A549 treated with GW870086 at 1 μM for 4 hours (cell line): Measurements from ENCODE around the gene VPS51. TPM values are rescaled to one million over a fixed set of nuclear protein-coding genes. Genes with fewer than 3 reads are reported as not detected.

Source experiments
- total RNA-seq: library from RNA; stranded (reverse); fragments of 200-300 nt; extraction: Qiagen RNA extraction; gene quantifications from 5 replicates; pipeline ENCODE4 v1.2.3, GENCODE V29; 2022; ENCODE audit warnings: low read depth

Gene VPS51
- total RNA-seq, result 50.2 to 54.5 TPM (median 53.0 TPM) in 5 replicates

DNA sequence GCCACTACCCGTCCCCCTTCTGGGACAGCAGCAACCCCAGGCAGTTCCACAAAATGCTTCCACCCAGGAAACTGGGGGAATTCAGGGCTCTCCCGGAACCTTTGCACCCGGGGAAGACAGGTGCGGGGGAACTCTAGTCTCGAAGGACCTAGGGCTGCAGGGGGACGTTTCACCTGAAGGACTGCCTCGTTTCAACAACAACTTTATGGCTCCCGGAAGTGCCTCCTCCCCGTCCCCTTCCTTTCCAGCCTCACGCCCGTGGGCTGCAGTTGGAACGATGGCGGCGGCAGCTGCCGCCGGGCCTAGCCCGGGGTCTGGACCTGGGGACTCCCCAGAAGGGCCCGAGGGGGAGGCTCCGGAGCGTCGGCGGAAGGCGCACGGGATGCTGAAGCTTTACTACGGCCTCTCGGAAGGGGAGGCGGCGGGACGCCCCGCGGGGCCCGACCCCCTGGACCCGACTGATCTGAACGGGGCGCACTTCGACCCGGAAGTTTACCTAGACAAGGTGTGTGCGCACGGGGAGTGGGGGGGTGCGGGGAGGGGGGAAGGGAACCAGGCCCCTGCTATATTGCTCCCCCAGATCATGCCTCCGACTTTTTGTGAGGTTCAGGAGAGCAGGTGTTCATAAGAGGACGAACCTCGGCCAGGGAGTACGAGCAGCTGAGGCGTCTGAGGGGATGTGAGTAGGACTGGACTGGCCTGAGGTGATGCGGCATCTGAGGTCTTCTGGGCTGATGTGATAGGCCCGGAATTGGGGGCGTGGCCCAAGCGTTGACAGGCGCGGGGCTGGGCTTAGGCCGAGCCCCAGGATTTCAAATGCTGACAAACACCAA, at the start of gene VPS51:
TSS of gene VPS51 (plus strand) at position 241 of the 833 bp plus-strand sequence. CDS start at position 278, 37 bp downstream.

DNA sequence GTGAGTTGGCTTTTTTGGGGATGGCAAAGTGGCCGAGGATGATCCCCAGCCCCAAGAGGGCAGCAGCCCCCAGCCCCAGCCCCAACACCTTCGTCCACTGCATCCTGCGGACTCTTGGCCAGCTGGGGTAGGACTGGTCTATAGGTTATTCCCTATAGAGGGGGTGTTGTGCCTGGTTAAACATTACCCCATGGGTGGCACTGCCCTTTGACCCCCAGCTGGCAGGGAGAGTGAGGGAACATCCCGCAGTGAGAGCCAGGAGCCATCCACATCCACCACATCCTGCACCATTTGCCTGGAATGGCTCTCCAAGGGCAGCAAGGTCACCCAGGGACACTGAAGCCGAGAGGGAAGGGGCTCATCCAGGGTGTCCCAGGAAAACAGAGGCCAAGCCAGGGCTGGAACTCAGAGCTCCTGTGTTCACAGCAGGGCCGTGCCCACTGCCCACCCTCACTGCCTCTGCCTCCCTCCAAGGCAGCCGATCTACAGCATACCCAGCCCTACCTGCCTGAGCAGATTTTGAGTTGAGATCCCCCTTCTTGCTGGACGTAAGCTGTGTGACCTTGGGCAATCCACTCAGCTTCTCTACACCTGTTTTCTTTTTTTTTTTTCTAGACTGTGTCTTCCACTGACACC, 37.5 kb upstream of the VPS51 start, which contains the start of gene NAALADL1:
TSS of gene NAALADL1 (minus strand) at position 135 of the 636 bp plus-strand sequence. CDS start at position 103, 32 bp downstream.

DNA sequence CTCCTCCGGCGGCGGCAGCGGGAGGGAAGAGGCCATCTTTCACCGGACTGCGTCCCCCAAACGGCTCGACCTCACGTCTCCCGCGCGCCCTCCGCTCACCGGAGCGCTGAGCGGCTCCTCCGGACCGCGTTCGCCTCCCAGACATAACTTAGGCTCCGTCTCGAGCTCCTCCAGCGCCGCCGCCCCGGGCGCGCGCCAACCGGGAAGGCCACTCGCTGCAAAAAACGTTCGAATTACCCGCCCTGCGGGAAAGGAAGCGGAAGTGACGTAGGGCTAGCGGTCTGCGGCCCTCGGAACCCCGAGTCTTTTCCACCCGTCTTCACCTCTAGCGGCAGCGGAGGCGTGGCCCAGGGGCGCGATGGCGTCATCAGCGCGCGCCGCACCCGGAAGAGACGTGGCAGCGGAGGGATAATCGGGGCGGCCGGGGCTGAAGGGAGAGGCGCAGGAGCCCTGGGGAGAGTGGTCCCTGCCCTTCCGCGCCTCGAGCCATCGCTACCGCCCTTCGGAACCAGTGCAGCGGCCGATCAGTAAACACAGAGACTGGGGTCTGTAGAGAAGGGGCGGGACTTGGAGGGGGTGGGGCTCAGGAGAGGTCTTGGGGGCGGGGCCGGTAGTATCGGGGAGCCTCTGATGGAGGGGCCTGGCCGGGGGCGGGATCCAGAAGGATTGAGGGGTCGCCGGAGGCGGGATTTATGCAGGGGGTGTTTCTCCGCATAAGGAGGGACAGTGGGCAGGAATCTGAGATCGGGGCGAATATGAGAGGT, 12.0 kb upstream of the VPS51 start, which contains the start of the genes CDCA5 and ZFPL1:
TSS of gene CDCA5 (minus strand) at position 207 of the 764 bp plus-strand sequence. CDS start at position 145, 62 bp downstream.
TSS of gene ZFPL1 (plus strand) at position 389 of the 764 bp plus-strand sequence. CDS start 477 bp downstream, outside the sequence.

DNA sequence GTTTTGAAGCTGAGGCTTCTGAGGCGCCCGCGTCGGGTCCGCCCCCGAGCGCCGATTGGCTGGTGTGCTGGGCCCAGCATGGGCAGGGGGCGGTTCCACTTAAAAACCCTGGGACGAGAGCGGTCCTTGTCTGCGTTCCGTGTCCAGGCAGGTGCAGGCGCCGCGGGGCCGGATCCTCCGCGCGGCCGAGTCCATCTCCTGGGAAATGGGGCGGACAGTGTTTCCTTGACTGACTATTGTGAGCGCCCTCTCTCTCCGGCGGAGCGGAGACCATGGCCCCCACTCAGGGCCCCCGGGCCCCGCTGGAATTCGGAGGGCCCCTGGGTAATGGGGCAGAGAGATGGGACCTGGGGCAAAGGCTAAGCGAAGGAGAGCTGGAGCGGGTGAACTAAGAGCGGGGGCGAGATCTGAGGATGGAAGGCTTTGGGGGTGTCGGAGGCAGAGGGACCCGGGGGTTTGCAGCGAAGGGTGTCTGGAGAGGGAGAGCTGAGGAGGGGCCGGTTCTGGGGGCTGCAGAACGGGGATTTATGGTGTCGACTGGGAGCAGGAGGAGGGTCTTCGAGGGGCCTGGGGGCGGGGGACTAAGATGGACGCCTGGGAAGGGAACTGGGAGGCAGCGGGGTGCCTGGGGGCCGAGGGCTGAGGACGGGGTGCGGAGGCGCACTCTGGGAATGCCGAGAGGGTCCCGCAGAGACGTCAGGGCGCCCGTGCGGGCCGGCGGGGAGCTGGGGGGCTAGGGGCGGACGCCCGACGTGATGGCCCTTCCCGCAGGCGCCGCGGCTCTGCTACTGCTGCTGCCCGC, 15.9 kb downstream of the VPS51 start, which contains the start of gene TM7SF2:
TSS of gene TM7SF2 (plus strand) at position 129 of the 802 bp plus-strand sequence. CDS start at position 273, 144 bp downstream.

DNA sequence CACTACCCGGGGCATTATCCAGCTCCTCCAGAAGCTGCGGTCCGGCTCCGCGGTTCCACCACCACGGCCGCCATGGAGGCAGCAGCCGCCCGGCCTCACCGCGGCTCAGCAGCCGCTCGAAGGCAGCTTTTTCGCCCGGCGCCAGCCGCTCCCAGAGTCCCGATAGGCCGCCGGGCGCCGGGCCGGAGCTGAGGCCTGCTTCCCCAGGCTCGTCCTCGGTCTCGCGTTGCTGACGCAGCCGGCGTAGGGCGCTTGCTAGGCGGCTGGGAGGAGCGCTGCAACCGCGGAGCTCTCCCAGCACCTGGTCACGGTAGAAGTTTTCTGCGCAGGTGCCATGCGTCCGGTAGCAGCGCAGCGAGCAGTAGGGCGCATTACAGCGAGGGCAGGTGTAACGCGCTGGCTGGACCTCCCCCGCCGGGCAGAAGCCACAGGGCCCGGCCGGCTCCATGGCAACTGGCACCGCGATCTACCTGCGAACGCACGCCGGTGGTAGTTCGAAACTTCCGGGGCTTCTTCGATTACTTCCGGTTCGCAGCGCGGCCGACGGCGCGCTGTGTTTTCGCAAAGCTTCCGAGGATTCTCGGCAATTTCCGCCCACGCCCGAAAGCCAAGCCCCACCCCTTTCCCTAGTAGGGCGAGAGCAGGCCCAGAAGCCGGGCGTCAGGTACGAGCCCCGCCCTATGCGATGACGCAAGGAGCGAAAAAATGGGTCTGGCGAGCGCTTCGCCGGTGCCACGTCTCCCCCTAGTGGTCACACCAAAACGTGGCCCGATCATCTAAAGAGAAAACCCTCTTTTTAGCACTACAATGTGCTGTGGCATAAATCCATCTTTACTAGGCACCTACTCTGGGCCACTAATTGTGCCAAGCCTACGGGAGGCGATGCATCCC, 21.4 kb downstream of the VPS51 start, which contains the start of gene ZNHIT2:
TSS of gene ZNHIT2 (minus strand) at position 496 of the 891 bp plus-strand sequence. CDS start at position 448, 48 bp downstream.

DNA sequence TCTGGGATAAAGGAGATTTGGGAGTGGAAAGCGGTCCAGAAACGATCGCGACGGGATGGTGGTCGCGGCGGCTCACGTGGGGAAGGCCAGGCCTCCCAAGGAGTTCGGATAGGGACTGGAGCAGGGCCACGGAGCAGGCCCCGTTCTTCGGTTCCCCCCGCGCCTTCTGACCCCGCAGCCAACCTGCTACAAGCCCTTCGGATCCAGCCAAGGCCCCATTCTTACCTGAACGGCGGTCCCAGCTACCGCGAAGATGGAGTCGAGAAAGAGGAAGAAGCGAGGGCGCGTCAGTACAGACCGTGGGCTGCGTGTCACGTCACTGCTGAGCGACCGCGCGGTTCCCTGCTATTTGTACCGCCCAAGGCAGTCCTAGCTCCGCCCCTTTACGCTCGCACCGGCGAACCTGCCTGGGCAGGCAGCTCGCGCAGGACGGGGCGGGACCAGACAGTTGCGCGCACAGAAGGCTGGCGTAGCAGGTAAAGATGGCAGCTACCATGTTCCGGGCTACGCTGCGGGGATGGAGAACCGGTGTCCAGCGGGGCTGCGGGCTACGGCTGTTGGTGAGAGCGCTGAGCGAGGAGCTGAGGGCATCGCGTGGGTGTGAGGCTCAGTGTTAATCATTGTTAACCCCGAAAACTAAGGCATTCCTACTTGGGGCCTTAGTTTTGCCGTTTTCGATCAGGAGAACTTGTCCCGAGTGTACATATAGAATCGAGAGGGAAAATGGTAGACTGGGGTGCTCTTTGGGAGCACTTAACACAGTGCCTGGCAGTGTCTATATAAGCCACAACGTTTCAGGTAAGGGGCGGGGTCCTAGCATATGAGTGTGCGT, 26.1 kb downstream of the VPS51 start, which contains the start of the genes FAU and MRPL49:
TSS of gene FAU (minus strand) at position 270 of the 832 bp plus-strand sequence. CDS start 321 bp downstream, outside the sequence.
TSS of gene MRPL49 (plus strand) at position 457 of the 832 bp plus-strand sequence. CDS start at position 483, 26 bp downstream.

DNA sequence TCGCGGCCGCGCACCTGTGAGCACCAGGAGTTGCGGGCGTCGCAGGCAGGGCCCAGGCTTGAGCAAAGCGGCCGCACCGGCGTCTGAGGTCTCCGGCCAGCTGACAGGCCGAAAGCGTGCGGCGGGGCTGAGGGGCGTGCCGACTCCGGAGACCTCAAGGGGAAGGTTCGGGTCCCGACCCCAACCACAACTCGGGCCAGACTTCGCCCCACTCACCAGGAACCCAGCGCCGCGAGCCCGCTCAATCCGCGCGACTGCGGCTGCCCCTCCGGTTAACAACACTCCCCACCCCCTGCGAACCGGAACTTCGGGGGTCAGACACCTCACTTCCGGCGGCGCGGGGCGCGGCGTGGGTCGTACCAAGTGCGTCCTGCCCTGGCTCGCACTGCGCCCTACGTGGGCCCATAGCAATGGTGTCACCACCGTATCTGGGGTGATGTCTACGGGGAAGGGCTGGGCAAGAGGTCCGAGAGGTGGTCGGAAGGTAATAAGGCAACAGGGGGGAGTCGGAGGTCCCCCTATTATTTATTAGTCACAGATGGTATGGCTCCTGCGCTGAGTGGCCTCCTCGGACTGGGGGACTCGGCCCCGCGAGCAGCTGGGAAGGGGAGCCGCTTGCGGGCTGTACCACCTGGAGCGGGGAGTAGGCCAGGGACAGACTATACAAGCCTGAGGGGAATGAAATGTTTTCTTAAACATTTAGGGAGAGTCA, 38.4 kb downstream of the VPS51 start, which contains the start of gene SYVN1:
TSS of gene SYVN1 (minus strand) at position 280 of the 712 bp plus-strand sequence. CDS start 918 bp downstream, outside the sequence.

Other genes with a start within 250 kb of the VPS51 start
- gene EHD1, start 217.6 kb upstream of the VPS51 start, total RNA-seq, result 104 to 140 TPM (median 129 TPM) in 5 replicates
- 12.9 to 22.4 TPM (median 20.8 TPM) in 5 replicates for gene ATG2A, start 179.0 kb upstream of the VPS51 start, total RNA-seq
- 3.6 to 6.2 TPM (median 4.2 TPM) in 5 replicates for gene PPP2R5B, start 171.5 kb upstream of the VPS51 start, total RNA-seq
- not detected in 5 replicates for gene GPHA2, start 160.3 kb upstream of the VPS51 start, total RNA-seq
- gene MAJIN, start 124.1 kb upstream of the VPS51 start, total RNA-seq, result not detected in 5 replicates
- 0.61 to 1.3 TPM (median 0.67 TPM) in 5 replicates for gene BATF2, start 99.2 kb upstream of the VPS51 start, total RNA-seq
- 157 to 200 TPM (median 182 TPM) in 5 replicates for gene ARL2, start 82.1 kb upstream of the VPS51 start, total RNA-seq
- 20.2 to 23.7 TPM (median 21.5 TPM) in 5 replicates for gene SNX15, start 68.8 kb upstream of the VPS51 start, total RNA-seq
- 33.6 to 55.1 TPM (median 50.9 TPM) in 5 replicates for gene SAC3D1, start 55.0 kb upstream of the VPS51 start, total RNA-seq
- not detected in 5 replicates for gene NAALADL1, start 37.7 kb upstream of the VPS51 start, total RNA-seq
- 56.3 to 73.2 TPM (median 69.6 TPM) in 5 replicates for gene CDCA5, start 12.2 kb upstream of the VPS51 start, total RNA-seq
- 30.8 to 34.6 TPM (median 33.1 TPM) in 5 replicates for gene ZFPL1, start 12.0 kb upstream of the VPS51 start, total RNA-seq
- gene TM7SF2, start 15.7 kb downstream of the VPS51 start, total RNA-seq, result 5.3 to 6.8 TPM (median 5.5 TPM) in 5 replicates
- gene ZNHIT2, start 21.5 kb downstream of the VPS51 start, total RNA-seq, result 14.6 to 23.2 TPM (median 21.6 TPM) in 5 replicates
- 887 to 1,065 TPM (median 962 TPM) in 5 replicates for gene FAU, start 25.9 kb downstream of the VPS51 start, total RNA-seq
- gene MRPL49, start 26.1 kb downstream of the VPS51 start, total RNA-seq, result 68.9 to 78.3 TPM (median 73.3 TPM) in 5 replicates
- 30.3 to 41.2 TPM (median 40.5 TPM) in 5 replicates for gene SYVN1, start 38.3 kb downstream of the VPS51 start, total RNA-seq
- not detected in 5 replicates for gene SPDYC, start 74.0 kb downstream of the VPS51 start, total RNA-seq
- 94.0 to 119 TPM (median 113 TPM) in 5 replicates for gene CAPN1, start 85.7 kb downstream of the VPS51 start, total RNA-seq
- 11.8 to 20.5 TPM (median 13.7 TPM) in 5 replicates for gene POLA2, start 165.7 kb downstream of the VPS51 start, total RNA-seq
- 17.3 to 23.6 TPM (median 20.1 TPM) in 5 replicates for gene CDC42EP2, start 218.7 kb downstream of the VPS51 start, total RNA-seq
- gene DPF2, start 237.6 kb downstream of the VPS51 start, total RNA-seq, result 37.7 to 44.3 TPM (median 39.7 TPM) in 5 replicates